Measurements from ENCODE around the gene GATB.

DNA sequence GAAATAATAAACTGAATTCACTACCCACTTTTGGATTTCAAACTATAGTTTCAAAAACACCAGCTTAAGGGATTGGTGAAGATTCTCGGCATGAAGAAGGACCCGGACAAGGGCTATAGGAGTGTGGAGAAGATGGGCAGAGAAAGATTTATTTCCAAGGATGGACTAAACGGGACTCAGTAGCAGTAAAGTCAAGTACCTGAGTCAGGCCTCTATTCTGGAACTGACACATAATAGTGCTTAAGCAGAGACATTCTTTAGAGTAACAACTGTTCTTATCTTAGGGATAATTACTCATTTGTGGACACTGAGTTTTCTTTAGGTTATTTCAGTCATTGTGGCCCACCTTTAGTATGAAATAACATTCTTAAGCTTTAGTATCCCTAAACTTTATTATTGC is 134.6 kb downstream of the GATB start:
- TF ChIP-seq, protein P1, sequence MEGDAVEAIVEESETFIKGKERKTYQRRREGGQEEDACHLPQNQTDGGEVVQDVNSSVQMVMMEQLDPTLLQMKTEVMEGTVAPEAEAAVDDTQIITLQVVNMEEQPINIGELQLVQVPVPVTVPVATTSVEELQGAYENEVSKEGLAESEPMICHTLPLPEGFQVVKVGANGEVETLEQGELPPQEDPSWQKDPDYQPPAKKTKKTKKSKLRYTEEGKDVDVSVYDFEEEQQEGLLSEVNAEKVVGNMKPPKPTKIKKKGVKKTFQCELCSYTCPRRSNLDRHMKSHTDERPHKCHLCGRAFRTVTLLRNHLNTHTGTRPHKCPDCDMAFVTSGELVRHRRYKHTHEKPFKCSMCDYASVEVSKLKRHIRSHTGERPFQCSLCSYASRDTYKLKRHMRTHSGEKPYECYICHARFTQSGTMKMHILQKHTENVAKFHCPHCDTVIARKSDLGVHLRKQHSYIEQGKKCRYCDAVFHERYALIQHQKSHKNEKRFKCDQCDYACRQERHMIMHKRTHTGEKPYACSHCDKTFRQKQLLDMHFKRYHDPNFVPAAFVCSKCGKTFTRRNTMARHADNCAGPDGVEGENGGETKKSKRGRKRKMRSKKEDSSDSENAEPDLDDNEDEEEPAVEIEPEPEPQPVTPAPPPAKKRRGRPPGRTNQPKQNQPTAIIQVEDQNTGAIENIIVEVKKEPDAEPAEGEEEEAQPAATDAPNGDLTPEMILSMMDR (IDR thresholded peaks at IDR 0.05; ENCODE audit: insufficient read depth, low read length) = no peak
- no peak for TF ChIP-seq POLR2AphosphoS5 (IDR thresholded peaks at IDR 0.05; ENCODE audit: low read depth)
- TF ChIP-seq, protein P2, sequence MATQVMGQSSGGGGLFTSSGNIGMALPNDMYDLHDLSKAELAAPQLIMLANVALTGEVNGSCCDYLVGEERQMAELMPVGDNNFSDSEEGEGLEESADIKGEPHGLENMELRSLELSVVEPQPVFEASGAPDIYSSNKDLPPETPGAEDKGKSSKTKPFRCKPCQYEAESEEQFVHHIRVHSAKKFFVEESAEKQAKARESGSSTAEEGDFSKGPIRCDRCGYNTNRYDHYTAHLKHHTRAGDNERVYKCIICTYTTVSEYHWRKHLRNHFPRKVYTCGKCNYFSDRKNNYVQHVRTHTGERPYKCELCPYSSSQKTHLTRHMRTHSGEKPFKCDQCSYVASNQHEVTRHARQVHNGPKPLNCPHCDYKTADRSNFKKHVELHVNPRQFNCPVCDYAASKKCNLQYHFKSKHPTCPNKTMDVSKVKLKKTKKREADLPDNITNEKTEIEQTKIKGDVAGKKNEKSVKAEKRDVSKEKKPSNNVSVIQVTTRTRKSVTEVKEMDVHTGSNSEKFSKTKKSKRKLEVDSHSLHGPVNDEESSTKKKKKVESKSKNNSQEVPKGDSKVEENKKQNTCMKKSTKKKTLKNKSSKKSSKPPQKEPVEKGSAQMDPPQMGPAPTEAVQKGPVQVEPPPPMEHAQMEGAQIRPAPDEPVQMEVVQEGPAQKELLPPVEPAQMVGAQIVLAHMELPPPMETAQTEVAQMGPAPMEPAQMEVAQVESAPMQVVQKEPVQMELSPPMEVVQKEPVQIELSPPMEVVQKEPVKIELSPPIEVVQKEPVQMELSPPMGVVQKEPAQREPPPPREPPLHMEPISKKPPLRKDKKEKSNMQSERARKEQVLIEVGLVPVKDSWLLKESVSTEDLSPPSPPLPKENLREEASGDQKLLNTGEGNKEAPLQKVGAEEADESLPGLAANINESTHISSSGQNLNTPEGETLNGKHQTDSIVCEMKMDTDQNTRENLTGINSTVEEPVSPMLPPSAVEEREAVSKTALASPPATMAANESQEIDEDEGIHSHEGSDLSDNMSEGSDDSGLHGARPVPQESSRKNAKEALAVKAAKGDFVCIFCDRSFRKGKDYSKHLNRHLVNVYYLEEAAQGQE (IDR thresholded peaks at IDR 0.05; ENCODE audit: insufficient replicate concordance, low read depth) = no peak
- TF ChIP-seq GABPA (IDR thresholded peaks at IDR 0.05; ENCODE audit: low read depth) = no peak

Measured in HL-60 (cell line).